GM12865 (cell line): ENCODE data around the gene AFTPH.

ENCODE experiments used
- DNase-seq: peaks from one replicate; pipeline ENCODE4 v3.0.0; 2010; ENCODE audit warnings: low read depth
- H3K4me3 ChIP-seq: 2 replicates; pipeline ENCODE4 v1.5.1; 2011; ENCODE audit warnings: mild to moderate bottlenecking, low read depth, low read length, control low read depth
- TF ChIP-seq, protein P1 (sequence below): IDR thresholded peaks from 2 replicates; pipeline ENCODE4 v1.5.1; 2011; ENCODE audit warnings: low read length, control low read depth, low read depth, inconsistent platforms; ENCODE audit not compliant: insufficient read depth; ENCODE audit errors: missing control alignments

AFTPH gene

DNA sequence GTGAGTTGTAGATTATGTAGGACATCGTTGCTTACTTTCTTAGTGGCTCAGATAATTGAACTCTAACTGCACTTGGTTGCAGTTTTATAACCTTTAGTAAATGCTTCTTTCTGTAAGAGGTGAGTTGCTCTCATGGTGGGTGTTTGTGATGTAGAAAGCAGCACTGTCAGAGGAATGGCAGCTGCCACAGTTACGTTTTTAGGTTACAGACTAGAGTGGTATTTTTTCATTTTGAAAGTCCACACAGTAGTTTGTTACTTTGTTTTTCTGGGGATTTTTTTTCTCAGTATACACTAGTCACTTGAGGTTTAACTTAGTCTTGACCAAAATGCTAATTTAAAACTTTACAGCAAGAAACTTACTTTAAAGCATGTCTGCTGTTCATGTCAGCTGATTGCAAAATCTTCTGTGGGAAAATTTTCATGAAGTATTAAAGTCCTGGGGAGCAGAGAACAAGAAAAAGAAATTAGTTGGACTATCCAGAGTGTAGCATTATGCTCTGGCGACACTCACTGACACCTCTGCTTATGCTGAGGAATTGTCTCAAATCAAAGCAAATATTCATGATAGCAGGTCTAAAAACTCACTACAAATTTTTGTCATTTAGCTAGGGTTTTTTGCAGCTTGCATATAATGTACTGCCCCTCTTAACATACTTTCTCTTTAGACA, 14.8 kb downstream of the AFTPH start:
- DNase-seq, result peak; percentile 68
- peak overlapping the region; percentile 12; the same call in 1 of the 2 replicates for H3K4me3 ChIP-seq
- TF ChIP-seq, protein P1, sequence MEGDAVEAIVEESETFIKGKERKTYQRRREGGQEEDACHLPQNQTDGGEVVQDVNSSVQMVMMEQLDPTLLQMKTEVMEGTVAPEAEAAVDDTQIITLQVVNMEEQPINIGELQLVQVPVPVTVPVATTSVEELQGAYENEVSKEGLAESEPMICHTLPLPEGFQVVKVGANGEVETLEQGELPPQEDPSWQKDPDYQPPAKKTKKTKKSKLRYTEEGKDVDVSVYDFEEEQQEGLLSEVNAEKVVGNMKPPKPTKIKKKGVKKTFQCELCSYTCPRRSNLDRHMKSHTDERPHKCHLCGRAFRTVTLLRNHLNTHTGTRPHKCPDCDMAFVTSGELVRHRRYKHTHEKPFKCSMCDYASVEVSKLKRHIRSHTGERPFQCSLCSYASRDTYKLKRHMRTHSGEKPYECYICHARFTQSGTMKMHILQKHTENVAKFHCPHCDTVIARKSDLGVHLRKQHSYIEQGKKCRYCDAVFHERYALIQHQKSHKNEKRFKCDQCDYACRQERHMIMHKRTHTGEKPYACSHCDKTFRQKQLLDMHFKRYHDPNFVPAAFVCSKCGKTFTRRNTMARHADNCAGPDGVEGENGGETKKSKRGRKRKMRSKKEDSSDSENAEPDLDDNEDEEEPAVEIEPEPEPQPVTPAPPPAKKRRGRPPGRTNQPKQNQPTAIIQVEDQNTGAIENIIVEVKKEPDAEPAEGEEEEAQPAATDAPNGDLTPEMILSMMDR, result no peak

DNA sequence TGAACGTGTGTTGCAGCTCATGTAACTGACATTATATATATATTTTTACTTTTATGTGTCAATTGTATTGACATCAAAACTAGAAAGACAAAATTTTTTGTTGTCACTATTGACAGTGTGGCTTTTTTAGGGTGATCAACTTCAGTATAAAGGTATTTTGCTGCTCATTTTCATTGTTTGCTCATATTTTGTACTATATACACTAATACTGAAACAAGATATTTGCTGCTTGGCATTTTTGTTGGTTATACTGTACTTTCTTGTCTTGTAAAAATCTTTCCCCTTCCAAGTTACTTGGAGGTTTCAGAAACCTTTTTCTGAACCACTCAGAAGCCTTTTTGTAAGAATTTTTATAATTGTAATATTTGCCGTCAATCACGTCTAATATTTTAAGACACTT, 16.5 kb downstream of the AFTPH start:
- H3K4me3 ChIP-seq, result no peak overlapping the region
- peak; percentile 40 for DNase-seq
- TF ChIP-seq, protein P1, result no peak

DNA sequence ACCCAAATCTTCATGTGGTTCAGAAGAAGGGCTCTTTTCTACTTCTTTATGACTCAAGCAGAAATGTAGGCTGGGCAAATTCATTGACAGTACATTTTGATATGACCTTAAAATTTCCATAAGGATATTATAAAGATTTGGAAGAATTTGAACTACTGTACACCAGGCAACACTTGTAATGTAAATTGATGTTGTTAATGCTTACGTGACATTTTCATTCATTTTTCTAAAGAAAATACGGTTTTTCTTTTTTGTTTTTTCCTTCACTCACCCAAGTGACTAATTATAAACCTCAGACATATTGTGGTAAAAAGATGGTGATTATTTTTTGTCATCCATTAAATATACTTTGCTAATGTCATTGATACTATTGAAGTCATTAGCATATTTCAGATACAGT, 17.4 kb downstream of the AFTPH start:
- no peak overlapping the region for H3K4me3 ChIP-seq
- TF ChIP-seq, protein P1, result no peak
- DNase-seq, result no peak

DNA sequence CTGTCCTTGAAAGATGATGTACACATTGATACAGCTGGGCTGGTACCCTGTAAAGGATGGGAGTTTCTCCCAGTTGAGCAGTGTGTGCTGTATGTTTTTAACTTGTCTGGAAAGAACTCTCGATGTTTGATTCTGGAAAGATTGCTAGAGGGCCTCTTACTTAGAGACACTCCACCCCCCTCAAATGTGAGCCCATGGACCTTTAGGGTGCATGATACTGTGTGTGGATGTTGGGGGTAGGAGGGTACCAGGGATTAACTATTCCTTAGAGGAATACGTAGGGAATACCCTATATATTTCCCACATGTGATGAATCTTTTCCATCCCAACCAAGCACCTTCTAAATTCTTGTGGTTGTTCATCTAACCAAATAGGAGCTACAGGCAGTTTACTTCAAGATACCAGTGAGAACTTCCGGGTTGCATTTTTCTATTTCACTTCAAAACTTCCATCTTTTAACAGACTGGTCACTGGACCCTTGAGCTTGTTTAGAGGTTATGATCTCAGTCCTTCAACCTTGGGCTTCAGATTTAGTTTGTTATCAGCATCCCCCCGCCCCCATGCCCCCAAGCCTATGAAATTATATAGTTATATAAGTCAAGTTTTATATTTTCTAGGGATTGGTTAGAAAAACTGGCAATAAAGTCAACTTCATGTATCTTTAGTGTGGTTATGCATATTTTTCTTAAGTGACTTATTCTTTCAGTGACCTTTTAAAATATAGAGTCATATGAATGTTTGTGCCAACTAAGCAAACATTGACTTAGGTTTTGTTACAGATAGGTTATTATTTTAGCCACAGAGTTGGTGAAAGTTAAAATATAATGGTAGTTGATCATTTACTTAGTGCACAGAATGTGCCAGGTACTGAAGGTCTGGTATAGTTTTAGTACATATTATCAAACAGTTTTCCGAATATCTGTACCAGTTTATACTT, 18.2 kb downstream of the AFTPH start:
- TF ChIP-seq, protein P1, result no peak
- DNase-seq, result no peak
- no peak overlapping the region for H3K4me3 ChIP-seq

DNA sequence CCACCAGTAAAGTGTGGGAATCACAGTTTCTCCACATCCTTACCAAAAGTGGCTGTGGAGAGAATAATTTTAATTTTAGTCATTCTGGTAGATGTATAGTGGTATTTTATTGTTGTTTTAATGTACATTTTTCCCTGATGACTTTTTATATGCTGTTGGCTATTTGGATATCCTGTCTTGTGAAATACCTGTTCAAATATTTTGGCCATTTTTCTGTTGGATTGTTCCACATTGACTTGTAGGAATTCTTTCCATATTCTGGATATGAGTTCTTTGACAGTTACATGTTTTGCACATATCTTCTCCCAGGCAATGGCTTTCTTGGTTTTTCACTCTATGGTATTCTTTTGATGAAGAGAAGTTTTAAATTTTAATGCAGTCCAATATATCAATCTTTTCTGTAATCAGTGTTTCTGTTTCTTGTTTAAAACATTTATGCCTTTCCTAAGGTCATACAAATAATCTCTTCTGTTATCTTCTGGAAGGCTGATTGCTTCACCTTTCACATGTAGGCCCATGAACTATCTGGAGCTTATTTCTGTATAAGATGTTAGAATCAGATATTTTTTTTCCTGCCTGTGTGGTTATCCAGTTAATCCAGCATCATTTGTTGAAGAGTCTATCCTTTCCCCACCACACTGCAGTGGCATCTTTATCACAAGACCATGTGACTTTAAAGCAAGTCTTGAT, 19.0 kb downstream of the AFTPH start:
- no peak overlapping the region for H3K4me3 ChIP-seq
- TF ChIP-seq, protein P1, result no peak
- no peak for DNase-seq

DNA sequence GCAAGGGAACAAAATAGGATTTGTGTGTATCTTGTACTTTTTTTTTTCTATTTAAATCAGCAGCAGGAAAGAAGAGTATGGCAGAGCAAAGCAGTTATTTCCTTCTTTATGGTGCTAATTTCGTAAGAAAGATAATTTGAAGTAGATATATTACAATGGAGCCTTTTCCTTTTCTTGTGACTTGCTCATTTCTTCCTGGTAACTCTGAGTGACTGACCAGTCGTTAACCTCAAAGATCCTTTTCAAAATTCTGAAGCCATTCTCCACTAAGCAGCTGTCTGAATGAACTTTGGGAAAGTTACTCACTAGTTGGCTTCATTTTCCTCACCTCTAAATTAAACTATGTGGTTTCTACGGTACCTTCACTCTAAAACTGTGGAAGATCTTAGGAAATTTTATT, 24.6 kb downstream of the AFTPH start:
- H3K4me3 ChIP-seq, result no peak overlapping the region
- DNase-seq, result no peak
- TF ChIP-seq, protein P1, result no peak
